IMR-90 (cell line): ENCODE results near the gene ERBB4. TPM values are rescaled to one million over a fixed set of nuclear protein-coding genes. Genes with fewer than 3 reads are reported as not detected.

Source experiments
- ATAC-seq: fragments of 200-7000 bp; cut with Tn5 transposase; 2 replicates; pipeline ENCODE4 v1.9.1; 2020; ENCODE audit warnings: low read depth, mild to moderate bottlenecking, moderate library complexity
- BruUV-seq: library from RNA; stranded (reverse); fragments of 400-500 nt; replicated peaks from 2 replicates; lab custom pipeline; 2021; lab: Mats Ljungman, UMichigan
- CTCF ChIA-PET: fragments of 300-600 bp; formaldehyde crosslinking; extraction: SDS; loops from one replicate; lab custom pipeline; 2021; ENCODE audit warnings: antibody characterized with exemption; lab: Yijun Ruan, JAX
- POLR2A ChIA-PET: fragments of 300-600 bp; sonication (Branson Sonifier 250); formaldehyde crosslinking; loops from one replicate; lab custom pipeline; 2022; ENCODE audit warnings: antibody characterized with exemption; ENCODE audit not compliant: unreplicated experiment; lab: Charles Lee
- DNase-seq: peaks from one replicate; pipeline ENCODE4 v3.0.0; 2013
- H2AFZ ChIP-seq: replicated peaks from 2 replicates; pipeline ENCODE3; 2013; ENCODE audit warnings: low read length, mild to moderate bottlenecking; ENCODE audit not compliant: poor library complexity
- H2AK5ac ChIP-seq: 2 replicates; pipeline ENCODE4 v1.6.1; 2013; ENCODE audit warnings: low read depth, low read length, inconsistent platforms
- H2AK9ac ChIP-seq: replicated peaks from 2 replicates; pipeline ENCODE3; 2013; ENCODE audit warnings: mild to moderate bottlenecking, low read depth, low read length, moderate library complexity; ENCODE audit not compliant: poor library complexity
- H2BK120ac ChIP-seq: 2 replicates; pipeline ENCODE4 v1.6.1; 2013; ENCODE audit warnings: low read depth, low read length, inconsistent platforms
- H2BK15ac ChIP-seq: 3 replicates; pipeline ENCODE4 v1.6.1; 2013; ENCODE audit warnings: low read depth, low read length, inconsistent platforms
- H2BK20ac ChIP-seq: 2 replicates; pipeline ENCODE4 v1.6.1; 2013; ENCODE audit warnings: low read depth, mild to moderate bottlenecking, inconsistent platforms, low read length, moderate library complexity
- H2BK5ac ChIP-seq: 2 replicates; pipeline ENCODE4 v1.6.1; 2013; ENCODE audit warnings: mild to moderate bottlenecking, low read depth, low read length, inconsistent platforms; ENCODE audit not compliant: poor library complexity, severe bottlenecking
- H3K14ac ChIP-seq: replicated peaks from 2 replicates; pipeline ENCODE4 v1.6.1; 2013; ENCODE audit warnings: low read depth, low read length, inconsistent platforms
- H3K18ac ChIP-seq: 2 replicates; pipeline ENCODE4 v1.6.1; 2013; ENCODE audit warnings: low read depth, low read length, control low read depth
- H3K23ac ChIP-seq: 2 replicates; pipeline ENCODE4 v1.6.1; 2013; ENCODE audit warnings: low read depth, low read length, inconsistent platforms
- H3K27ac ChIP-seq: 2 replicates; pipeline ENCODE4 v1.5.1; 2013; ENCODE audit warnings: mild to moderate bottlenecking, control low read depth, low read length; ENCODE audit not compliant: insufficient read depth
- H3K27me3 ChIP-seq: 2 replicates; pipeline ENCODE4 v1.6.1; 2013; ENCODE audit warnings: low read length; ENCODE audit not compliant: control insufficient read depth, insufficient read depth
- H3K36me3 ChIP-seq: 2 replicates; pipeline ENCODE4 v1.6.1; 2013; ENCODE audit warnings: low read length, mixed read lengths; ENCODE audit not compliant: control insufficient read depth, insufficient read depth
- H3K4ac ChIP-seq: 2 replicates; pipeline ENCODE4 v1.6.1; 2013; ENCODE audit warnings: low read depth, low read length, inconsistent platforms
- H3K4me1 ChIP-seq: 2 replicates; pipeline ENCODE4 v1.6.1; 2013; ENCODE audit warnings: low read length, mixed read lengths; ENCODE audit not compliant: control insufficient read depth, insufficient read depth
- H3K4me2 ChIP-seq: 2 replicates; pipeline ENCODE4 v1.6.1; 2013; ENCODE audit warnings: low read depth, mild to moderate bottlenecking, control low read depth, low read length, moderate library complexity
- H3K4me3 ChIP-seq: 2 replicates; pipeline ENCODE4 v1.5.1; 2013; ENCODE audit warnings: low read depth, mild to moderate bottlenecking, control low read depth, low read length, moderate library complexity; ENCODE audit not compliant: insufficient read depth
- H3K56ac ChIP-seq: 2 replicates; pipeline ENCODE4 v1.6.1; 2013; ENCODE audit warnings: low read length, inconsistent platforms; ENCODE audit not compliant: insufficient read depth; ENCODE audit errors: extremely low read depth
- H3K79me1 ChIP-seq, 2 experiments: 2 replicates each; pipeline ENCODE4 v1.6.1; 2013; ENCODE audit warnings: low read length in 2 of 2, inconsistent platforms in 1 of 2, low read depth in 1 of 2
- H3K9ac ChIP-seq: 2 replicates; pipeline ENCODE4 v1.6.1; 2013; ENCODE audit warnings: low read depth, low read length, control low read depth
- H3K9me1 ChIP-seq: 2 replicates; pipeline ENCODE4 v1.6.1; 2013; ENCODE audit warnings: low read length, inconsistent platforms; ENCODE audit not compliant: insufficient read depth
- H3K9me3 ChIP-seq: 2 replicates; pipeline ENCODE4 v1.6.1; 2013; ENCODE audit warnings: low read length; ENCODE audit not compliant: control insufficient read depth, insufficient read depth
- H4K20me1 ChIP-seq: 2 replicates; pipeline ENCODE4 v1.6.1; 2013; ENCODE audit warnings: low read length, inconsistent platforms; ENCODE audit not compliant: insufficient read depth
- H4K5ac ChIP-seq: 2 replicates; pipeline ENCODE4 v1.6.1; 2013; ENCODE audit warnings: mild to moderate bottlenecking, low read depth, low read length, control low read depth
- H4K8ac ChIP-seq, 2 experiments: 2 replicates each; pipeline ENCODE4 v1.6.1; 2013; ENCODE audit warnings: low read depth in 2 of 2, low read length in 2 of 2, control low read depth in 1 of 2, inconsistent platforms in 1 of 2
- H4K91ac ChIP-seq: 2 replicates; pipeline ENCODE4 v1.6.1; 2013; ENCODE audit warnings: low read depth, low read length, inconsistent platforms; ENCODE audit not compliant: insufficient read depth
- BHLHE40 ChIP-seq: fragments of 150-350 bp; IDR thresholded peaks from 2 replicates; pipeline ENCODE4 v1.6.1; 2016; ENCODE audit warnings: mild to moderate bottlenecking, low read depth, low read length
- CEBPB ChIP-seq: IDR thresholded peaks from 2 replicates; pipeline ENCODE4 v1.6.1; 2012; ENCODE audit warnings: low read depth, low read length, improper control_type of control experiment
- CHD1 ChIP-seq: IDR thresholded peaks from 2 replicates; pipeline ENCODE4 v1.6.1; 2012; ENCODE audit warnings: low read depth, low read length, improper control_type of control experiment
- CTCF ChIP-seq: conservative IDR thresholded peaks from 2 replicates; pipeline ENCODE4 v1.5.1; 2012; ENCODE audit warnings: mild to moderate bottlenecking, low read depth, low read length, improper control_type of control experiment
- ELK1 ChIP-seq: fragments of 150-350 bp; IDR thresholded peaks from 2 replicates; pipeline ENCODE4 v1.6.1; 2016; ENCODE audit warnings: low read depth, mild to moderate bottlenecking, low read length, moderate library complexity, borderline replicate concordance
- FOS ChIP-seq: fragments of 150-350 bp; IDR thresholded peaks from 2 replicates; pipeline ENCODE4 v1.6.1; 2016; ENCODE audit warnings: low read depth, low read length
- MAFK ChIP-seq: IDR thresholded peaks from 2 replicates; pipeline ENCODE4 v1.6.1; 2012; ENCODE audit warnings: low read depth, low read length, improper control_type of control experiment
- MAZ ChIP-seq: IDR thresholded peaks from 2 replicates; pipeline ENCODE4 v1.6.1; 2012; ENCODE audit warnings: low read depth, mild to moderate bottlenecking, low read length, improper control_type of control experiment, moderate library complexity, borderline replicate concordance
- MXI1 ChIP-seq: IDR thresholded peaks from 2 replicates; pipeline ENCODE4 v1.6.1; 2012; ENCODE audit warnings: low read depth, mild to moderate bottlenecking, low read length, moderate library complexity, borderline replicate concordance
- NFE2L2 ChIP-seq: fragments of 150-350 bp; IDR thresholded peaks from 2 replicates; pipeline ENCODE4 v1.6.1; 2016; ENCODE audit warnings: low read depth, mild to moderate bottlenecking, low read length
- POLR2A ChIP-seq: IDR thresholded peaks from 2 replicates; pipeline ENCODE4 v1.6.1; 2012; ENCODE audit warnings: mild to moderate bottlenecking, low read depth, low read length
- RAD21 ChIP-seq: IDR thresholded peaks from 2 replicates; pipeline ENCODE4 v1.6.1; 2012; ENCODE audit warnings: low read length, improper control_type of control experiment
- RCOR1 ChIP-seq: IDR thresholded peaks from 2 replicates; pipeline ENCODE4 v1.6.1; 2012; ENCODE audit warnings: mild to moderate bottlenecking, low read length, improper control_type of control experiment; ENCODE audit not compliant: insufficient replicate concordance
- RFX5 ChIP-seq: IDR thresholded peaks from 2 replicates; pipeline ENCODE4 v1.8.0; 2012; ENCODE audit warnings: low read depth, mild to moderate bottlenecking, low read length, moderate library complexity
- SMC3 ChIP-seq: fragments of 150-350 bp; IDR thresholded peaks from 2 replicates; pipeline ENCODE4 v1.6.1; 2016; ENCODE audit warnings: low read depth, mild to moderate bottlenecking, antibody characterized with exemption, low read length, moderate library complexity
- USF2 ChIP-seq: fragments of 150-350 bp; IDR thresholded peaks from 2 replicates; pipeline ENCODE4 v1.6.1; 2017; ENCODE audit warnings: mild to moderate bottlenecking, antibody characterized with exemption, low read length, low read depth
- WGBS, 2 experiments: methylation state at CpG; one replicate each; pipeline versions ENCODE4 v1.1.5 to v1.1.7; 2013; ENCODE audit warnings: missing lambda C conversion rate in 2 of 2; ENCODE audit not compliant: insufficient read length in 1 of 2; ENCODE audit errors: extremely low coverage in 2 of 2; 5-methylcytosine and 5-hydroxymethylcytosine counted together
- dilution Hi-C: fragments of 300-500 bp; cut with HindIII; formaldehyde crosslinking; loops from one replicate; pipeline ENCODE4 v1.14.3; 2018; ENCODE audit warnings: low sequenced_read_pairs; ENCODE audit not compliant: unreplicated experiment
- in situ Hi-C: fragments of 300-500 bp; cut with MboI; formaldehyde crosslinking; loops from 3 replicates; pipeline ENCODE4 v1.14.3; 2019; ENCODE audit warnings: low sequenced_read_pairs, inconsistent platforms, mixed read lengths
- intact Hi-C: fragments of 100-400 bp; cut with micrococcal nuclease; formaldehyde crosslinking; loops from 2 replicates; pipeline ENCODE4 v1.10.0; 2022
- polyA plus RNA-seq, 3 experiments: library from polyadenylated mRNA; depleted of rRNA; stranded (reverse); fragments of >200 nt; gene quantifications; 2 replicates each; pipeline ENCODE4 v1.2.3, GENCODE V29; 2012; ENCODE audit warnings: low replicate concordance in 1 of 3
- total RNA-seq: library from RNA; depleted of rRNA; stranded (reverse); fragments of >200 nt; gene quantifications from 2 replicates; pipeline ENCODE4 v1.2.3, GENCODE V29; 2012

The ERBB4 gene
- total and polyA plus RNA-seq, 2 of the 4 experiments (the other 2 are of a cell fraction), result not detected

- no peaks in the 10 kb centered on the region for H4K20me1 ChIP-seq
- no TSS peak for BruUV-seq
- H3K27me3 ChIP-seq, result no peaks in the 10 kb centered on the region
Measured at GRCh38 chr2:212223696-212224095, 314.9 kb downstream of the ERBB4 start.

More at GRCh38 chr2:212223696-212224095, 314.9 kb downstream of the ERBB4 start:
- dilution Hi-C loops (no loop called here), intact Hi-C loops (no loop called here), in situ Hi-C loops (no loop called here)
- no peak overlapping the region for H2BK20ac ChIP-seq
- WGBS, 2 experiments, result no CpG with 5 or more reads among the region's 2 CpGs
- H3K9me1 ChIP-seq, result no peaks in the 10 kb centered on the region
- H2BK15ac ChIP-seq, result no peak overlapping the region
- ChIA-PET POLR2A (no interaction called here), CTCF (no interaction called here)
- H4K5ac ChIP-seq, result no peak overlapping the region
- no peak overlapping the region for H3K27ac ChIP-seq
- no peaks in the 10 kb centered on the region for H3K9me3 ChIP-seq
- no peak for TF ChIP-seq MXI1
- TF ChIP-seq MAFK, result no peak
- no peak for TF ChIP-seq CEBPB
- TF ChIP-seq MAZ, result no peak
- TF ChIP-seq BHLHE40, result no peak
- TF ChIP-seq SMC3, result no peak
- no peak for TF ChIP-seq FOS
- no peak for TF ChIP-seq CHD1
- no peak for TF ChIP-seq CTCF
- no peak for TF ChIP-seq NFE2L2
- TF ChIP-seq ELK1, result no peak
- TF ChIP-seq RFX5, result no peak
- TF ChIP-seq USF2, result no peak
- TF ChIP-seq RCOR1, result no peak
- no peak for TF ChIP-seq RAD21
- no peak for TF ChIP-seq POLR2A
- H3K23ac ChIP-seq, result no peak overlapping the region
- H3K79me1 ChIP-seq, result no peaks in the 10 kb centered on the region
- DNase-seq (no peak), ATAC-seq (no peak)
- H2AK9ac ChIP-seq, result no peak overlapping the region
- H3K14ac ChIP-seq, result no peak overlapping the region
- no peak overlapping the region for H4K91ac ChIP-seq
- H2AFZ ChIP-seq, result no peak overlapping the region
- no peak overlapping the region for H2BK5ac ChIP-seq
- no peak overlapping the region for H3K4ac ChIP-seq
- no peak overlapping the region for H3K9ac ChIP-seq
- H3K18ac ChIP-seq, result no peak overlapping the region
- no peak overlapping the region for H4K8ac ChIP-seq
- no peak overlapping the region for H3K4me2 ChIP-seq
- no peak overlapping the region for H2BK120ac ChIP-seq
- H3K4me3 ChIP-seq, result no peak overlapping the region
- H3K4me1 ChIP-seq, result no peaks in the 10 kb centered on the region
- H3K36me3 ChIP-seq, result no peaks in the 10 kb centered on the region
- H2AK5ac ChIP-seq, result no peak overlapping the region
- H3K56ac ChIP-seq, result no peak overlapping the region
